T-helper 2 cell treated with Interferon-gamma antibody and Interleukin-4, amounts not matched to agents 5 μg/mL and 100 μg/mL, for 36 hours (primary cell): ENCODE results near the gene TRIM15.
"Not testable (repeated sequence)": the region's sequence is repeated elsewhere in the genome, so short reads cannot be mapped to it uniquely, and the experiment has no call there.

Source experiments
- DNase-seq: peaks from one replicate; pipeline ENCODE4 v3.0.0; 2021; ENCODE audit warnings: low spot score
- H3K27ac Mint-ChIP-seq: one replicate; pipeline ENCODE4 v1.8.0; 2021; ENCODE audit warnings: mild to moderate bottlenecking, mixed read lengths
- H3K27me3 Mint-ChIP-seq: one replicate; pipeline ENCODE4 v1.8.0; 2021; ENCODE audit warnings: low read depth, mixed read lengths
- H3K36me3 Mint-ChIP-seq: one replicate; pipeline ENCODE4 v1.8.0; 2021; ENCODE audit warnings: low read depth, mixed read lengths
- H3K4me1 Mint-ChIP-seq: one replicate; pipeline ENCODE4 v1.8.0; 2021; ENCODE audit warnings: low read depth, mixed read lengths
- H3K4me3 Mint-ChIP-seq: one replicate; pipeline ENCODE4 v1.8.0; 2022; ENCODE audit warnings: mild to moderate bottlenecking, moderate library complexity, mixed read lengths
- H3K9me3 Mint-ChIP-seq: one replicate; pipeline ENCODE4 v1.8.0; 2021; ENCODE audit warnings: mixed read lengths

TRIM15 gene

GRCh38 chr6:30163090-30163917, at the start of gene TRIM15:
Gene TRIM15 (plus strand): TSS chr6:30163546. CDS start chr6:30163685, 139 bp downstream.
- no peak within 1 kb of the TSS for H3K27ac Mint-ChIP-seq
- H3K4me3 Mint-ChIP-seq: peak within 1 kb of the TSS; percentile 34
- DNase-seq: peak; percentile 52
- peaks cover 2% of the 10 kb centered on the region for H3K27me3 Mint-ChIP-seq
- peaks cover 17% of the 10 kb centered on the region for H3K4me1 Mint-ChIP-seq
- H3K9me3 Mint-ChIP-seq: no peaks in the 10 kb centered on the region
- no peaks in the 10 kb centered on the region for H3K36me3 Mint-ChIP-seq

DNA sequence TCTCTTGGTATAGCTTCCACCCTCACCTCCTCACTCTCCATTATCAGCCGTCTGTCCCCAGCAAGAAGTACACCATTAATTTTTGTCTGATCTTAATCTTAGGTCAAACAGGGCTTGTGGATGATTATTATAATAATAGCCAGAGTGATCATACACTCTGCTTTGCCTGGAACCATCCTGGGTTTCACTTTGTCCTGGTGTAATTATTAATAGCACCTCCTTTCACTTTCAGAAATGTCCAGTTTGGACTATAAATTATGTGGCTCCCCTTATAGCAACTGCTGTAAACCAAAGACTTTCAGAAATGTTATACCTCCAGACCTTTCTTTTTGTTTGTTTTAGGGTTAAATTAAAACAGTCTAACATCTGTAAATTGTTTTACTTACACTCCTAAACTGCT, 49.5 kb upstream of the TRIM15 start:
- Mint-ChIP-seq H3K4me1 (peaks cover 4% of the 10 kb centered on the region), H3K27ac (no peak overlapping the region), H3K27me3 (peaks cover 56% of the 10 kb centered on the region), H3K4me3 (no peak overlapping the region), H3K36me3 (no peaks in the 10 kb centered on the region), H3K9me3 (no peaks in the 10 kb centered on the region)
- no peak for DNase-seq

- peaks cover 47% of the 10 kb centered on the region for H3K27me3 Mint-ChIP-seq
- H3K27ac Mint-ChIP-seq: no peak overlapping the region
- DNase-seq: no peak
- H3K4me1 Mint-ChIP-seq: peaks cover 4% of the 10 kb centered on the region
- no peak overlapping the region for H3K4me3 Mint-ChIP-seq
- no peaks in the 10 kb centered on the region for H3K36me3 Mint-ChIP-seq
- H3K9me3 Mint-ChIP-seq: no peaks in the 10 kb centered on the region
Observed at GRCh38 chr6:30116724-30117123, 46.6 kb upstream of the TRIM15 start.

GRCh38 chr6:30118691-30119090, 44.7 kb upstream of the TRIM15 start:
- not testable (repeated sequence) for H3K9me3 Mint-ChIP-seq, H3K36me3 Mint-ChIP-seq, DNase-seq, H3K27ac Mint-ChIP-seq, H3K4me3 Mint-ChIP-seq, H3K4me1 Mint-ChIP-seq
- peaks cover 35% of the 10 kb centered on the region for H3K27me3 Mint-ChIP-seq

GRCh38 chr6:30121446-30122366, 41.6 kb upstream of the TRIM15 start:
- H3K4me1 Mint-ChIP-seq: no peaks in the 10 kb centered on the region
- H3K27ac Mint-ChIP-seq: no peak overlapping the region
- no peak overlapping the region for H3K4me3 Mint-ChIP-seq
- no peaks in the 10 kb centered on the region for H3K36me3 Mint-ChIP-seq
- no peaks in the 10 kb centered on the region for H3K9me3 Mint-ChIP-seq
- H3K27me3 Mint-ChIP-seq: peaks cover 30% of the 10 kb centered on the region
- no peak for DNase-seq

DNA sequence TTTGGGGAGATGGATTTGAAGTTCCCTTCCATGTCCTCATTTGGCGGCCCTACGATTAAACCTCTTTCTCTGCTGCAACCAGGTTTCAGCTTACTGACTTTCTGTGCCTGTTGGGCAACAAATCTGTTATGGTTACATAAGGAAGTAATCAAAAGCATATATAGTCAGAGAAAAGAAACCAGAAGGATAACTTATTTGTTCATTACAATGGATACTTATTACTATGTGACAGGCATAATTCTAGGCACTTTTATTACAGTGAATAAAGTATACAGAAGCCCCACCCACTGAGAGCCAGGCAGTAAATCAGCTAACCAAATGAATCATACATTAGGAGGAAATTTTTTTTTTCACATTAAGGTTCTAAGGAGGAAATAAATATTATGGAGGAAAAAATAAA, 40.8 kb upstream of the TRIM15 start:
- DNase-seq: no peak
- Mint-ChIP-seq H3K27ac (no peak overlapping the region), H3K4me3 (no peak overlapping the region), H3K36me3 (no peaks in the 10 kb centered on the region), H3K4me1 (no peaks in the 10 kb centered on the region), H3K9me3 (no peaks in the 10 kb centered on the region), H3K27me3 (peaks cover 37% of the 10 kb centered on the region)

GRCh38 chr6:30127238-30128093, 35.9 kb upstream of the TRIM15 start:
- Mint-ChIP-seq H3K27ac (no peak overlapping the region), H3K4me3 (no peak overlapping the region), H3K4me1 (peaks cover 13% of the 10 kb centered on the region), H3K36me3 (no peaks in the 10 kb centered on the region), H3K27me3 (peaks cover 66% of the 10 kb centered on the region), H3K9me3 (no peaks in the 10 kb centered on the region)
- no peak for DNase-seq

DNA sequence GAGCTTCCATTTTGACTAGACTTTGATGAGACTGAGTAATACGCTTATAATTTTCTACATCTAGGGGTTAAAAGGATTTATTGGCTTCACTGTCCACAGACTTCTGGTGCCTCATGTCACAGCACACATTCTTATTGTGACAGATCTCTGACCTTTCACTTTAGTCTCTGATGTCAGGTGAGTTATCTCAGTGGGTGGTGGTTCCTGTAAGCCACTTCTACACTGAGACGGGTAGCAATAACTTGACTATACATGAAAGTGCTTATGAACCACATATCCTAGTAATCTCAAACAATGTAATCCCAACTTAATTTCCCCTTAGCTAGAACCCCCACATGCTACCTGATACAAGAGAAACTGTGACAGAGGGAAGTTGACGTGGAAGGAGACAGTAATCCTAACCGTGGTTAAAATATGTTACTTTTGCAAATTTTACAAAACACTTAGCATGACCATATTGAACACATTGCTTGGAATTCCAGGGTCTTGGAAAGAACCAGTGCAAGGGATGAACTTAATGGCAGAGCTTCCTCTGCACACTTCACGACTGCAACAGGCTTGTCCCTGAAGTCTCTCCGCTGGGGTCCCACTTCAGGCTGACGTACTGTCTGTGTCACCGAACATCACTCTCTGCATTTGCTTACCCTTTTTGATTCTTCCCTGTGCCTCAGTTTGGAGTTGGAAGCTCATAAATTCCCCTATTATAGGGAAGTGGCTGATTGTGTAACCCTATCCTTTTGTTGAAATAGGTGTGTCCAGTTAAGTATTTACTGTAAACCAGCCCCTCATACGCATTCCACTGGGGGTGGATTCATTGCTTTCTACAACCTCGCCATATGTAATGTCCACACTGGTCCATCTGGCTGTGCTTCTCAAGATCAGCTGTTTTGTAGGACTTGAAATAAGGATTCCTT, 33.8 kb upstream of the TRIM15 start:
- no peak overlapping the region for H3K27ac Mint-ChIP-seq

GRCh38 chr6:30130179-30130679, 33.1 kb upstream of the TRIM15 start:
- H3K27me3 Mint-ChIP-seq: peaks cover 68% of the 10 kb centered on the region
- no peak overlapping the region for H3K27ac Mint-ChIP-seq
- H3K4me3 Mint-ChIP-seq: no peak overlapping the region
- DNase-seq: no peak
- H3K4me1 Mint-ChIP-seq: peaks cover 13% of the 10 kb centered on the region
- H3K9me3 Mint-ChIP-seq: no peaks in the 10 kb centered on the region
- no peaks in the 10 kb centered on the region for H3K36me3 Mint-ChIP-seq

More for the DNA sequence above, 33.8 kb upstream of the TRIM15 start:
- H3K27me3 Mint-ChIP-seq: peaks cover 67% of the 10 kb centered on the region
- H3K9me3 Mint-ChIP-seq: no peaks in the 10 kb centered on the region
- no peaks in the 10 kb centered on the region for H3K36me3 Mint-ChIP-seq
- H3K4me1 Mint-ChIP-seq: peaks cover 13% of the 10 kb centered on the region
- H3K4me3 Mint-ChIP-seq: no peak overlapping the region
- no peak for DNase-seq

DNA sequence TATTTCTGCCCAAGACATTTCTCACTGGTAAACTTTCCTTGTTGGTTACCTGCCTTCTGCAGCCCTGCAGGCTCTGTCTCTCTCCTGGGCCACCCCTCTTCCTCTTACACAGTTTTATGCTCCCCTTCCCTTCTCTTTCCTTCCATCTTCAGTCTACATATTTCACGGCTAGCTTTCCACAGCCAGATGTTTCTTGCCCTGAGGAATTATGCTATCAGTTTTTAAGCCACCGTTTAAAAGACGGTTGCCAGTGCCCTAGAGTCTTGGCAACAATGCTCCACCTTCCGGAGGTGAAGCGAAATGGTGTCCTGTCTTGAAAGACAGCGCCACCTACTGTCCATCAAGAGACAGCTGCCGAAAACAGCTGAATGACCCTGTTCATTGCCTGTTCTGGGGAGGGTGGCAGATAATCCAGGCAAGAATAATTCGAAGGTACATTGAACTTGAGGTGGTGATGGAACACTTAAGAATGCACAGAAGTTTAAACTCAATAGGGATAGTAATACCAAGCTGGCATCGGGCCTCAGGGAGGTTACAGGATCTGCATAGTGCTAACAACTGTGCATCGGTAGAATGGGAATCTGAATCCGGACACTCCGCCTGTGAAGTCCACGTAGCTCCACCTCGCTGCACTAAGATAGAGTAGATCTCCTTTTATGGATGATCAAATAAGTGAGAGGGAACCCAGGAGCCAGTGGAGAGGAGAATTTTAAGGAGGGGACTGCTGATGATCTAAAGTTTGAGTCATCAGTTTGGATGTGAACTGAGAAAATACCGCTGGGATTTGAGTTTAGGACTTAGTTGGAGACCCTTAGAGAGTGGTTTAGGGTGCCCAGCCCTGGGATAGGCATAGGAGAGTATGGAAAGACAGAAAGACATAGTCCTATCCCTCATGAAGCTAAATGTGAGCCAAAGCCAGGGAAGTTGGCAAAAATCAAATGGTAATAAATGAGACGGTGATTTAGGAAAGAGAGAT, 32.2 kb upstream of the TRIM15 start:
- DNase-seq: peak; percentile 64
- peak overlapping the region; percentile 24 for H3K27ac Mint-ChIP-seq
- H3K4me1 Mint-ChIP-seq: peaks cover 18% of the 10 kb centered on the region
- H3K27me3 Mint-ChIP-seq: peaks cover 70% of the 10 kb centered on the region
- peak overlapping the region; percentile 35 for H3K4me3 Mint-ChIP-seq
- H3K36me3 Mint-ChIP-seq: no peaks in the 10 kb centered on the region
- H3K9me3 Mint-ChIP-seq: no peaks in the 10 kb centered on the region

- H3K4me3 Mint-ChIP-seq: no peak overlapping the region
- no peaks in the 10 kb centered on the region for H3K36me3 Mint-ChIP-seq
- peaks cover 64% of the 10 kb centered on the region for H3K27me3 Mint-ChIP-seq
- DNase-seq: no peak
- H3K4me1 Mint-ChIP-seq: peaks cover 20% of the 10 kb centered on the region
- H3K9me3 Mint-ChIP-seq: no peaks in the 10 kb centered on the region
- H3K27ac Mint-ChIP-seq: no peak overlapping the region
Observed at GRCh38 chr6:30131947-30132497, 31.3 kb upstream of the TRIM15 start.
